GM12891 (cell line): Measurements from ENCODE around the gene ZSCAN31. TPM values are rescaled to one million over a fixed set of nuclear protein-coding genes. Genes with fewer than 3 reads are reported as not detected.

Source experiments
- DNase-seq: peaks from one replicate; pipeline ENCODE4 v3.0.0; 2011; ENCODE audit warnings: low spot score; ENCODE audit not compliant: insufficient read length
- FAIRE-seq: peaks from 2 replicates; lab custom pipeline; 2011; peaks lifted over from hg19 to GRCh38; lab: Jason Lieb, UNC
- PAX5 ChIP-seq: IDR thresholded peaks from 2 replicates; pipeline ENCODE4 v1.6.1; 2011; ENCODE audit warnings: low read length, moderate library complexity, mild to moderate bottlenecking; ENCODE audit not compliant: insufficient read depth, severe bottlenecking
- POLR2A ChIP-seq: IDR thresholded peaks from 2 replicates; pipeline ENCODE4 v1.6.1; 2011; ENCODE audit warnings: low read depth, low read length, control low read depth
- POLR2AphosphoS5 ChIP-seq: IDR thresholded peaks from 2 replicates; pipeline ENCODE4 v1.6.1; 2011; ENCODE audit warnings: low read depth, low read length, control low read depth
- POU2F2 ChIP-seq: IDR thresholded peaks from 2 replicates; pipeline ENCODE4 v1.6.1; 2011; ENCODE audit warnings: low read depth, mild to moderate bottlenecking, control low read depth, low read length, moderate library complexity
- SPI1 ChIP-seq: IDR thresholded peaks from 2 replicates; pipeline ENCODE4 v1.6.1; 2011; ENCODE audit warnings: low read depth, low read length, control low read depth
- TAF1 ChIP-seq: IDR thresholded peaks from 2 replicates; pipeline ENCODE4 v1.6.1; 2011; ENCODE audit warnings: low read depth, low read length, control low read depth
- polyA plus RNA-seq: library from polyadenylated mRNA; unstranded; fragments of >200 nt; gene quantifications from one replicate; pipeline ENCODE4 v1.2.1, GENCODE V29; 2012; ENCODE audit warnings: low read depth, missing spikeins, inconsistent platforms; ENCODE audit not compliant: missing spikeins

ZSCAN31 gene
- 3.2 TPM for polyA plus RNA-seq

DNA sequence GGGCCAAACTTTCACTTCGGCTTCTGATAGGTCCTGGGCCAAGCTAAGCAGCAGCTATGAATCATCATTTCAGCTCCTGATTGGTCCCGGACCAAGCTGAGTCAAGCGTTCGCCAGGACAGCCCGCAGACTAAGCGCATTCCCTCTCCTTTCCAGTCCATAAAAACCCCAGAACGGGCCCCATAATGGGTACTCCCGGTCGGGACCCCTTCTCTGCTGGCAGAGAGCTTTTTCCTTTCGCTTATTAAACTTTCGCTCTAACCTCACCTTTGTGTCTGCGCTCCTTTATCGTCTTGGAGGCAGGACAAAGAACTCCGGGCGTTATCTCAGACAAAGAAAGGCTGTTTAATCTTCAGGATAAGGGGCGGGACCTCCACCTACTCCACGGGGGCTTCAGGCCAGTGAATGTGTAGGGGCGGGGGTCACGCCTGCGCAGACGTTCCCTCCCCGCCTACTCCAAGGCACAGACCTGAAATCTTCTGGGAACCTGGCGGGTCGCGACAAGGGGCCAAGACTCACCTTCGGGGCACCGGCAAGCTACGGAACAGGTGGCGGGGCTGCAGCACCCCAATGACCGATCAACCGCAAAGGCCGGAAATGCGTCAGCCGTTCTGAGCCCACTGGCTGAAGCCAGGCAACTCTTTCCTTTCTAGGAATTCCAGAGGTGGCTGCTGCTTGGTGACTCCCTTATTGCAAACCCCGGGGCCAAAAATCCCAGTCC, at the start of gene ZSCAN31:
ZSCAN31 (minus strand) TSS at position 585 of the 720 bp plus-strand sequence. CDS start 6,465 bp downstream, outside the sequence.
- TF ChIP-seq SPI1: no peak
- TF ChIP-seq POLR2A: peak; percentile 57; the same call in 1 of the 2 replicates
- TF ChIP-seq PAX5: peak; percentile 33
- no peak; the same call in 1 of the 2 replicates for TF ChIP-seq TAF1
- no peak for TF ChIP-seq POU2F2
- peak; percentile 89 for TF ChIP-seq POLR2AphosphoS5
- DNase-seq: peak; percentile 44
- peak; percentile 87 for FAIRE-seq

DNA sequence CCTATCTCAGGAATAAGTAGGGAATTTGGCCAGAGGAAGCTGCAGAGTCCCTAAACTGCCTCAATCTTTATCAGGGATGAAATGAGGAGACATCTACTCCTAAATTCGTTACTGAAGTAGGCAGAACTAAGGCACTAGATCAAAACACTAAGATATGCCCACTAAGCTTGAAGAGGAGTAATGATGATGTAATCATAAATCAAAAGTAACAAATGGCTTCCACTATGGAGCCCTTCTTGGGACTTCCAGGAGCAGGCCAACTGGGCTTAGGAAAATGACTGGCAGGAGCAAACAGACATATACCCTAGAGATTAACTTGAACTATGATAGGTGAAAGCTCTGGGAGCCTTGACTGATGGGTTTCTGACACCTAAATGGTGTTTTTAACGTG, 48.2 kb upstream of the ZSCAN31 start:
- TF ChIP-seq POLR2AphosphoS5 (no peak), POU2F2 (no peak), POLR2A (no peak), PAX5 (no peak), TAF1 (no peak)
- FAIRE-seq: no peak

DNA sequence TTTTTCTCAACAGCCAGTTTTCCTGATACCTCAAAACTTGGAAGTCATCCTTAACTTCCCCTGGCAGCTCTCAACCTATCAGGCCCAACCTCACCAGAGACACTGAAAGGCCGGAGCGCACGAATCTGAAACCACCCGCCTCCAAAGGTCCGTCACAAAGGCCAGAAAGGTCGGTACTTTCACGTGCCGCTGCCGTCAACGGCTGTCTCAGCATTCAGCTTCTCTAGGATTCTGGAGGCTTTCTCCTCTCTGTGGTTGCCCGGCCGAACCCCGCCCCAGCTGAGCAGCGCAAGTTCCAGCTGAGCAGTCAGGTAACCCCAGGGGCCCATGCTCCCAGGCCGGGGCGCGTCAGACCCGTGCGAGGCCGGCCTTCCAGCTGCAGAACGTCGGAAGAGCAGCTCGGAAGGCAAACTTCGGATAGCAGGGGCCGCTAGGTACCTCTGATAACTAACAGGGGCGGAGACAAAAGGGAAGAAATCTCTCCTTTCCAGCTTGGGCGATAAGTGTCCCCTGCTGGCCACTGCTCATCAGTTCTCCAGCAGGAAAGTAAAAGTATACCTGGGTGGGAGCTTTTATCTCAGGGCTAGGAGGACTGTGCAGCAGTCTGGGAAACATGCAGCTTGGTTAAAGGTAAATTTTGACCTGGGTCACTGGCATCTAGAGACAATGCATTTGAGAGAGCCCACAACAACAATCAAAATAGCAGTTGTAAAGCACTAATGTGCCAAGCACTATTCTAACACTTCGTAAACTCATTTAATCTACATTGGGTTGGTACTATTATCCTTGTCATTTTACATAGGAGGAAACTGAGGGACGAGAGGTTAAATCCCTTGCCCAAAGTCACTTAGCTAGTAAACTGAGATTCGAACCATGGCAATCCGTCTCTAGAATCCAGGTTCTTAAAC, 47.5 kb upstream of the ZSCAN31 start:
- DNase-seq (peak; percentile 47), FAIRE-seq (peak; percentile 97)
- TF ChIP-seq TAF1: peak; percentile 48; the same call in 1 of the 2 replicates
- peak; percentile 71; the same call in 1 of the 2 replicates for TF ChIP-seq POLR2AphosphoS5
- peak; percentile 70; the same call in 1 of the 2 replicates for TF ChIP-seq POU2F2
- TF ChIP-seq PAX5: peak; percentile 79
- peak; percentile 77 for TF ChIP-seq POLR2A
- TF ChIP-seq SPI1: no peak

More for the DNA sequence above, 48.2 kb upstream of the ZSCAN31 start:
- no peak for DNase-seq

DNA sequence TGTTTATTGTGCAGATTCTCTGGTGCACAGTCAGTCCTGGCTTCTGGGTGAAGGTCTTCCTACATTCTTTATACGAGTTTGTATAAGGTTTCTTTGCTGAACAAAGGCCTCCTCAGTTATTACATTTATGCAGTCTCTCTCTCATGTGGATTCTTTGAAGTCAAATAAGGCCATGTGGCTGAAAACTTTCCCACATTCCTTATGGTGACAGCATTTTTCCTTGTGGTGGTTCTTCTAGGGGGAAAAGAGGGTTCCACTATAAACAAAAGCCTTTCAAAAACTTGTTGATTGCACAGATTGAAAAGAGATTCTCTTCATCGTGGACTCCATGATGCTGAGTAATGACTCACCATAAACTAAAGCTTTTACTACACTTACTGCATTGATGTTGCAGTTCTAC, 44.4 kb upstream of the ZSCAN31 start:
- TF ChIP-seq POLR2AphosphoS5 (no peak), POU2F2 (no peak), PAX5 (no peak), TAF1 (no peak), POLR2A (no peak), SPI1 (no peak)
- FAIRE-seq (no peak), DNase-seq (no peak)

DNA sequence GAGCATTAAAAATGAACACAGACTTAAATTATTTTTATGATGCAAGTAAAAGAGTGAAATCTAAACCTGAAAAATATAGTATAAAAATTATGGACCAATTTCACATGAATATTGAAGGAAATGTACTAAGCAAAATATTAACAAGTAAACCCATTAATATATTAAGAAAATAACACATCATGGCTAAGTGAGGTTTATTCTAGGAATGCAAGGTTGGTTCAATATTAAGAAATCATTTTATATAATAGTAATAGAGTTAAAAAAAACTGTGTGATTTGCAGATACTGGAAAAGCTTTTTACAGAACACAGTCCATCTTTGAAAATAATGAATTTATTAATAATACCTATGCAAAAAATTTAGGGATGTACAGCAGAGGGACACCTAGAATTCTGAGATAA, 42.7 kb upstream of the ZSCAN31 start:
- TF ChIP-seq POLR2AphosphoS5 (no peak), POU2F2 (no peak), TAF1 (no peak), PAX5 (no peak)
- FAIRE-seq (no peak), DNase-seq (no peak)

DNA sequence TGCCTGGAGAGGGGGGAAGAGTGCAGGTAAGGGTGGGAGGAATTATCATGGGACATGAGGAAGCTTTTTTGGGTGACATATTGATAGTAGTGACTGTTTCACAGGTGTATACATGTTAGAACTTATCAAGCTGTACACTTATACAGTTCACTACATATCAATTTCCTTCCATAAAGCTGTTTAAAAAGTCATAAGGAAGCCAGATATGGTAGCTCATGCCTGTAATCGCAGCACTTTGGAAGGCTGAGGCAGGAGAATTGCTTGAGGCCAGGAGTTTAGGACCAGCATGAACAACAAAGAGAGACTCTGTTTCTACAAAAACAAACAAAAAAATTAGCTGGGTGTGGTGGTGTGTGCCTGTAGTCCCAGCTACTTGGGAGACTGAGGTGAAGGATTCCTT, 41.9 kb upstream of the ZSCAN31 start:
- TF ChIP-seq PAX5 (no peak), POLR2A (no peak), POU2F2 (no peak), POLR2AphosphoS5 (no peak)
- no peak for DNase-seq
- FAIRE-seq: peak; percentile 9

DNA sequence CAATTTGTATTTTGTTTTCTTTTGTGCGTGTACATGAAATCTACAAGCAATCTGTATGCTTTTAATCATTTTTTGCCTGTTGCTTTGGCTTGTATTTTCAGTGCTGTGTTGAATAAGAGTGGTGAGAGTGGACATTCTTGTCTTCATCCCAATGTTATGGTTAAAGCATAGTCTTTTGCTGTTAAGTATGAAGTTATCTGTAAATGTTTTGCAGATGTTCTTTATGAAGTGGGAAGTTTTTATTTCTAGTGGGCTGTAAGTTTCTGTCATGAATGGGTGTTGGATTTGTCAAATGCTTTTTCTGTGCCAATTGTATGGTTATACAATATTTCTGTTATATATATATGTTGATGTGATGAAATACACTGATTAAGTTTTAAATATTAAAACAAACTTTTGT, 38.0 kb upstream of the ZSCAN31 start:
- no peak for FAIRE-seq
- TF ChIP-seq POLR2A (no peak), PAX5 (no peak), POU2F2 (no peak), TAF1 (no peak), SPI1 (no peak), POLR2AphosphoS5 (no peak)
- no peak for DNase-seq

DNA sequence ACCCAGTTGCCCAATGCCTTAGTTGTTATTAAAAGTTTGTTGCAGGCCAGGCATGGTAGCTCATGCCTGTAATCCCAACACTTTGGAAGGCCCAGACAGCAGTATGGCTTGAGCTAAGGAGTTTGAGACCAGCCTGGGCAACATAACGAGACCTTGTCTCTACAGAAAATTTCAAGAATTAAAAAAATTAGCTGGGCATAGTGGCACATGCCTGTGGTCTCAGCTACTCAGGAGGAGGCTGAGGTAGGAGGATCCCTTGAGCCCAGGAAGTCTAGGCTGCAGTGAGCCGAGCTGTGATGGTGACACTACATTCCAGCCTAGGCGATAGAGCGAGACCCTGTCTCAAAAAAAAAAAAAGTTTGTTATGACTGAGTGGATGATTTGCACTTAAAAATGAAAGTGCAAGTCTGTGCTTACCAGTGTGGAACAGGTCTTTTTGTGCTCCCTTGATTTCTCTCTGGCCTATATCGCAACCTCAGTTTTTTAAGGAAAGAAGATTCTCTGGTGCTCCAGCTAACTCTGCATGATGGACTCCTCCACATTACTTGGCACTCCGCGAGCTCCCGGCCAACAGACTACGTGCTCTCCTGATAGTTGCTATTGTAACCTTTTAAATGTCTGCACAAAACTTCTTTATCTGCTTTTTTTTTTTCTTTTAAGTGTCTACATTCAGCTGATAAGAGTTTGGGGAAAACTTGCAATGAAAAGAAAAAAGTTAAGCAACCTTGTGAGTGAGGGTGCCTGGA, 35.9 kb upstream of the ZSCAN31 start:
- no peak for DNase-seq
- peak; percentile 78 for FAIRE-seq
- TF ChIP-seq POLR2AphosphoS5 (no peak), POLR2A (no peak), PAX5 (peak; percentile 75), TAF1 (no peak)

DNA sequence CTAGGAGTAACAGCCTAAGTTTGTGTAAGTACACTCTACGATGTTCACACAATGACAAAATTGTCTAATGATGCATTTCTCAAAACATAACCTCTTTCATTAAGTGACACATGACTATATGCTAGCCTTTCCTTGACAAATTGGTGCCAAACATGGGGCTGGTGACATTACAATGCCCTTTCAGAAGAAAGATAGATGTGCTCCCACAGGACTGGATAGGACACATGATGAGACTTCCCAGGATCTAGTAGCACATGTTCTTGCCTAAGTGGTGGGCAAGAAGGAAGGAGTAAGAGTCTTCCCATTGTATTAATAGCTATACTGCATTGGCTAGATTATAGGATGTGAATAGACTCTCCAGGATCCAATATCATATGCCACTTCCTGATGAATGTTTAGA, 35.3 kb upstream of the ZSCAN31 start:
- DNase-seq (no peak), FAIRE-seq (no peak)
- TF ChIP-seq POLR2AphosphoS5: no peak
- TF ChIP-seq PAX5: no peak
- no peak for TF ChIP-seq POU2F2
- TF ChIP-seq SPI1: no peak
- TF ChIP-seq TAF1: no peak
- no peak for TF ChIP-seq POLR2A
